SJCRH30 (cell line): Measurements from ENCODE around the gene ZNF423. TPM values are rescaled to one million over a fixed set of nuclear protein-coding genes. Genes with fewer than 3 reads are reported as not detected.
"Not testable (repeated sequence)": the region's sequence is repeated elsewhere in the genome, so short reads cannot be mapped to it uniquely, and the experiment has no call there.

Experiments
- DNase-seq, 2 experiments: peaks; one replicate each; pipeline ENCODE4 v3.0.0-alpha.2; 2015 to 2020
- H3K27ac ChIP-seq: fragments of 250-450 bp; sonication (Bioruptor Pico); 2 replicates; pipeline ENCODE4 v1.5.1; 2020; ENCODE audit warnings: mild to moderate bottlenecking, moderate library complexity
- H3K27me3 ChIP-seq: fragments of 250-450 bp; sonication (Bioruptor Pico); 2 replicates; pipeline ENCODE4 v1.5.1; 2020; ENCODE audit warnings: mild to moderate bottlenecking, moderate library complexity
- H3K36me3 ChIP-seq: fragments of 250-450 bp; sonication (Bioruptor Pico); 2 replicates; pipeline ENCODE4 v1.5.1; 2020; ENCODE audit warnings: mild to moderate bottlenecking, moderate library complexity
- H3K4me1 ChIP-seq: fragments of 250-450 bp; sonication (Bioruptor Pico); 2 replicates; pipeline ENCODE4 v1.5.1; 2020; ENCODE audit warnings: mild to moderate bottlenecking, moderate library complexity
- H3K4me3 ChIP-seq: fragments of 250-450 bp; sonication (Bioruptor Pico); 2 replicates; pipeline ENCODE4 v1.5.1; 2020; ENCODE audit warnings: mild to moderate bottlenecking, moderate library complexity
- H3K9me3 ChIP-seq: fragments of 250-450 bp; sonication (Bioruptor Pico); replicated peaks from 2 replicates; pipeline ENCODE4 v1.5.1; 2020; ENCODE audit warnings: mild to moderate bottlenecking, moderate library complexity
- total RNA-seq: library from RNA; depleted of rRNA; stranded (reverse); fragments of >200 nt; shearing (Covaris generic); gene quantifications from 2 replicates; pipeline ENCODE4 v1.2.3, GENCODE V29; 2014

The ZNF423 gene
- total RNA-seq, 1 experiment from 2014 or later = 7.9 TPM

GRCh38 chr16:49521734-49522325, 334.1 kb downstream of the ZNF423 start:
- peak overlapping the region; percentile 39 for H3K27ac ChIP-seq
- H3K4me3 ChIP-seq = no peak overlapping the region
- H3K4me1 ChIP-seq = peaks cover 39% of the 10 kb centered on the region
- DNase-seq = peak; percentile 92 to 94
- no peaks in the 10 kb centered on the region for H3K9me3 ChIP-seq
- no peaks in the 10 kb centered on the region for H3K36me3 ChIP-seq
- no peaks in the 10 kb centered on the region for H3K27me3 ChIP-seq

GRCh38 chr16:49520492-49521038, 335.3 kb downstream of the ZNF423 start:
- Histone ChIP-seq H3K36me3 (no peaks in the 10 kb centered on the region), H3K4me3 (no peak overlapping the region), H3K27ac (no peak overlapping the region), H3K27me3 (no peaks in the 10 kb centered on the region), H3K4me1 (peaks cover 39% of the 10 kb centered on the region), H3K9me3 (no peaks in the 10 kb centered on the region)
- no peak for DNase-seq

- Histone ChIP-seq H3K36me3 (no peaks in the 10 kb centered on the region), H3K4me3 (no peak overlapping the region), H3K9me3 (no peaks in the 10 kb centered on the region), H3K27ac (no peak overlapping the region), H3K4me1 (peaks cover 36% of the 10 kb centered on the region), H3K27me3 (no peaks in the 10 kb centered on the region)
- no peak for DNase-seq
Observed at GRCh38 chr16:49519741-49520140, 336.2 kb downstream of the ZNF423 start.

GRCh38 chr16:49519008-49519656, 336.8 kb downstream of the ZNF423 start:
- Histone ChIP-seq H3K9me3 (no peaks in the 10 kb centered on the region), H3K4me1 (peaks cover 30% of the 10 kb centered on the region), H3K27me3 (no peaks in the 10 kb centered on the region), H3K27ac (no peak overlapping the region), H3K36me3 (no peaks in the 10 kb centered on the region), H3K4me3 (no peak overlapping the region)
- DNase-seq = no peak

GRCh38 chr16:49516382-49517036, 339.4 kb downstream of the ZNF423 start:
- Histone ChIP-seq H3K27ac (no peak overlapping the region), H3K4me1 (peaks cover 9% of the 10 kb centered on the region), H3K4me3 (no peak overlapping the region), H3K27me3 (no peaks in the 10 kb centered on the region), H3K36me3 (no peaks in the 10 kb centered on the region), H3K9me3 (no peaks in the 10 kb centered on the region)
- DNase-seq = peak in 1 of 2 experiments; percentile 21

GRCh38 chr16:49515861-49516260, 340.1 kb downstream of the ZNF423 start:
- no peak for DNase-seq
- Histone ChIP-seq H3K9me3 (no peaks in the 10 kb centered on the region), H3K36me3 (no peaks in the 10 kb centered on the region), H3K4me1 (peaks cover 3% of the 10 kb centered on the region; the same call in 1 of the 2 replicates), H3K27ac (no peak overlapping the region), H3K27me3 (no peaks in the 10 kb centered on the region), H3K4me3 (no peak overlapping the region)

GRCh38 chr16:49515016-49515565, 340.8 kb downstream of the ZNF423 start:
- Histone ChIP-seq H3K36me3 (no peaks in the 10 kb centered on the region), H3K27me3 (no peaks in the 10 kb centered on the region), H3K27ac (no peak overlapping the region), H3K4me3 (no peak overlapping the region), H3K9me3 (no peaks in the 10 kb centered on the region), H3K4me1 (no peaks in the 10 kb centered on the region)
- DNase-seq = no peak

- H3K9me3 ChIP-seq = no peaks in the 10 kb centered on the region
- H3K27me3 ChIP-seq = no peaks in the 10 kb centered on the region
- H3K4me3 ChIP-seq = no peak overlapping the region
- H3K36me3 ChIP-seq = no peaks in the 10 kb centered on the region
- DNase-seq = no peak
- H3K4me1 ChIP-seq = no peaks in the 10 kb centered on the region
- H3K27ac ChIP-seq = no peak overlapping the region
Observed at GRCh38 chr16:49514073-49514980, 341.6 kb downstream of the ZNF423 start.

- Histone ChIP-seq H3K36me3 (no peaks in the 10 kb centered on the region), H3K27ac (no peak overlapping the region), H3K4me3 (no peak overlapping the region), H3K9me3 (no peaks in the 10 kb centered on the region), H3K27me3 (no peaks in the 10 kb centered on the region), H3K4me1 (no peaks in the 10 kb centered on the region)
- peak; percentile 47 to 57 for DNase-seq
Observed at GRCh38 chr16:49513040-49513439, 342.9 kb downstream of the ZNF423 start.

GRCh38 chr16:49510654-49511305, 345.1 kb downstream of the ZNF423 start:
- H3K27ac ChIP-seq = no peak overlapping the region

GRCh38 chr16:49510141-49510540, 345.8 kb downstream of the ZNF423 start:
- H3K4me3 ChIP-seq = no peak overlapping the region
- H3K27me3 ChIP-seq = no peaks in the 10 kb centered on the region
- no peaks in the 10 kb centered on the region for H3K9me3 ChIP-seq
- H3K36me3 ChIP-seq = no peaks in the 10 kb centered on the region
- no peaks in the 10 kb centered on the region for H3K4me1 ChIP-seq
- DNase-seq = no peak
- H3K27ac ChIP-seq = no peak overlapping the region

More at GRCh38 chr16:49510654-49511305, 345.1 kb downstream of the ZNF423 start:
- Histone ChIP-seq H3K9me3 (no peaks in the 10 kb centered on the region), H3K27me3 (no peaks in the 10 kb centered on the region), H3K4me3 (no peak overlapping the region), H3K4me1 (no peaks in the 10 kb centered on the region), H3K36me3 (no peaks in the 10 kb centered on the region)
- DNase-seq = no peak

- H3K36me3 ChIP-seq, DNase-seq, H3K9me3 ChIP-seq, H3K4me1 ChIP-seq, H3K27ac ChIP-seq, H3K27me3 ChIP-seq, H3K4me3 ChIP-seq: not testable (repeated sequence)
Observed at GRCh38 chr16:49506058-49507013, 349.6 kb downstream of the ZNF423 start.

GRCh38 chr16:49505556-49505955, 350.4 kb downstream of the ZNF423 start:
- no peak for DNase-seq
- Histone ChIP-seq H3K27ac (no peak overlapping the region), H3K36me3 (no peaks in the 10 kb centered on the region), H3K4me1 (no peaks in the 10 kb centered on the region), H3K4me3 (no peak overlapping the region), H3K9me3 (no peaks in the 10 kb centered on the region), H3K27me3 (no peaks in the 10 kb centered on the region)
